ENCODE data around the gene ATG4D.
A peak's percentile ranks its signal among the peaks of the same experiment; 100 is the strongest.
"Not testable (repeated sequence)": the region's sequence is repeated elsewhere in the genome, so short reads cannot be mapped to it uniquely, and the experiment has no call there.

Gene ATG4D

GRCh38 chr19:10526887-10527286 lies 16.8 kb upstream of the ATG4D start:
- not testable (repeated sequence) for DNase-seq; ATAC-seq (replicated peaks); H3K9me3 Mint-ChIP-seq; H3K4me3 Mint-ChIP-seq; H3K27me3 Mint-ChIP-seq
- peak overlapping the region in 1 of 2 donors; percentile 41 for H3K27ac Mint-ChIP-seq
- H3K36me3 Mint-ChIP-seq (ENCODE audit: insufficient read depth) = peaks cover 21% of the 10 kb centered on the region
- peaks cover 19 to 20% of the 10 kb centered on the region in 2 donors for H3K4me1 Mint-ChIP-seq (ENCODE audit: low read depth in 2 of 2)

- H3K9me3 Mint-ChIP-seq = no peaks in the 10 kb centered on the region
- H3K27ac Mint-ChIP-seq = peak overlapping the region in 1 of 2 donors; percentile 26
- H3K36me3 Mint-ChIP-seq (ENCODE audit: insufficient read depth) = peaks cover 4% of the 10 kb centered on the region
- DNase-seq (no peak), ATAC-seq (replicated peaks) (no peak)
- H3K4me1 Mint-ChIP-seq (ENCODE audit: low read depth in 2 of 2) = no peaks in the 10 kb centered on the region
- H3K4me3 Mint-ChIP-seq = no peak overlapping the region
- H3K27me3 Mint-ChIP-seq = peaks cover 0 to 9% of the 10 kb centered on the region in 2 donors
These were observed 11.2 kb upstream of the ATG4D start for GRCh38 chr19:10532457-10532856.

GRCh38 chr19:10533646-10534386 lies 9.9 kb upstream of the ATG4D start:
- peaks cover 0 to 18% of the 10 kb centered on the region in 2 donors for H3K27me3 Mint-ChIP-seq
- no peaks in the 10 kb centered on the region for H3K4me1 Mint-ChIP-seq (ENCODE audit: low read depth in 2 of 2)
- peak overlapping the region in 1 of 2 donors; percentile 55 for H3K27ac Mint-ChIP-seq
- no peaks in the 10 kb centered on the region for H3K9me3 Mint-ChIP-seq
- H3K4me3 Mint-ChIP-seq = no peak overlapping the region
- ATAC-seq (replicated peaks) = no peak
- H3K36me3 Mint-ChIP-seq (ENCODE audit: insufficient read depth) = peaks cover 4% of the 10 kb centered on the region
- no peak for DNase-seq

- Mint-ChIP-seq H3K4me3 (no peak overlapping the region), H3K27me3 (peaks cover 6 to 30% of the 10 kb centered on the region in 2 donors)
- no peak for ATAC-seq (replicated peaks)
These were observed 8.1 kb upstream of the ATG4D start for GRCh38 chr19:10535613-10536012.

DNA sequence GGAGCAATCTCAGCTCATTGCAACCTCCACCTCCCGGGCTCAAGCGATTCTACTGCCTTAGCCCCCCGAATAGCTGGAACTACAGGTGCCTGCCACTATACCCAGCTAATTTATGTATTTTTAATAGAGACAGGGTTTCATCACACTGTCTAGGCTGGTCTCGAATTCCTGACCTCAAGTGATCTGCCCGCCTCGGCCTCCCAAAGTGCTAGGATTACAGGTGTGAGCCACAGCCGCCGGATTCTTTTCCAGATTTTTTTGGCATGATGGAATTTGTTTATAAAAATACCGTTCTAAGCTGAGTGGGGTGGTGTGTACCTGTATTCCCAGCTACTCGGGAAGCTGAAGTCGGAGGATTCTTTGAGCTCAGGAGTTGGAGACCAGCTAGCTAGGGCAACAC lies 6.0 kb upstream of the ATG4D start:
- H3K27ac Mint-ChIP-seq = no peak overlapping the region
- H3K4me1 Mint-ChIP-seq (ENCODE audit: low read depth in 2 of 2) = peaks cover 4 to 6% of the 10 kb centered on the region in 2 donors
- H3K27me3 Mint-ChIP-seq = peaks cover 6 to 32% of the 10 kb centered on the region in 2 donors

More at GRCh38 chr19:10535613-10536012, 8.1 kb upstream of the ATG4D start:
- Mint-ChIP-seq H3K4me1 (ENCODE audit: low read depth in 2 of 2) (peaks cover 0 to 1% of the 10 kb centered on the region in 2 donors), H3K9me3 (no peaks in the 10 kb centered on the region), H3K36me3 (ENCODE audit: insufficient read depth) (peaks cover 3% of the 10 kb centered on the region), H3K27ac (no peak overlapping the region)
- no peak for DNase-seq

GRCh38 chr19:10538204-10538983 lies 5.3 kb upstream of the ATG4D start:
- no peak for DNase-seq
- H3K27ac Mint-ChIP-seq = no peak overlapping the region
- peaks cover 8% of the 10 kb centered on the region for H3K36me3 Mint-ChIP-seq (ENCODE audit: insufficient read depth)
- H3K27me3 Mint-ChIP-seq = peaks cover 6 to 32% of the 10 kb centered on the region in 2 donors
- H3K4me3 Mint-ChIP-seq = no peak overlapping the region
- H3K9me3 Mint-ChIP-seq = no peaks in the 10 kb centered on the region
- no peak for ATAC-seq (replicated peaks)
- peaks cover 6 to 7% of the 10 kb centered on the region in 2 donors for H3K4me1 Mint-ChIP-seq (ENCODE audit: low read depth in 2 of 2)

More for the DNA sequence above, 6.0 kb upstream of the ATG4D start:
- H3K9me3 Mint-ChIP-seq = no peaks in the 10 kb centered on the region
- DNase-seq = no peak
- no peak overlapping the region for H3K4me3 Mint-ChIP-seq
- peaks cover 3% of the 10 kb centered on the region for H3K36me3 Mint-ChIP-seq (ENCODE audit: insufficient read depth)
- ATAC-seq (replicated peaks) = no peak

GRCh38 chr19:10539016-10539415 lies 4.7 kb upstream of the ATG4D start:
- not testable (repeated sequence) for ATAC-seq (replicated peaks); DNase-seq; H3K27ac Mint-ChIP-seq; H3K9me3 Mint-ChIP-seq; H3K4me3 Mint-ChIP-seq; H3K4me1 Mint-ChIP-seq (ENCODE audit: low read depth in 2 of 2)
- Mint-ChIP-seq H3K27me3 (peaks cover 6 to 32% of the 10 kb centered on the region in 2 donors), H3K36me3 (ENCODE audit: insufficient read depth) (peaks cover 11% of the 10 kb centered on the region)

GRCh38 chr19:10543059-10543419 lies 665 bp upstream of the ATG4D start:
- Mint-ChIP-seq H3K27me3 (peaks cover 6 to 21% of the 10 kb centered on the region in 2 donors), H3K27ac (peak overlapping the region in 1 of 2 donors; percentile 85), H3K36me3 (ENCODE audit: insufficient read depth) (peaks cover 31% of the 10 kb centered on the region), H3K9me3 (no peaks in the 10 kb centered on the region), H3K4me3 (peak overlapping the region; percentile 69 to 73), H3K4me1 (ENCODE audit: low read depth in 2 of 2) (peaks cover 17 to 19% of the 10 kb centered on the region in 2 donors)
- ATAC-seq (replicated peaks) (no peak), DNase-seq (no peak)

- Mint-ChIP-seq H3K9me3 (no peaks in the 10 kb centered on the region), H3K27me3 (peaks cover 6 to 11% of the 10 kb centered on the region in 2 donors), H3K27ac (peak overlapping the region; percentile 86 to 91), H3K4me3 (peak overlapping the region; percentile 90 to 91), H3K4me1 (ENCODE audit: low read depth in 2 of 2) (peaks cover 17 to 19% of the 10 kb centered on the region in 2 donors), H3K36me3 (ENCODE audit: insufficient read depth) (peaks cover 43% of the 10 kb centered on the region)
- ATAC-seq (replicated peaks) = no peak
- DNase-seq = no peak
These were observed 593 bp downstream of the ATG4D start for GRCh38 chr19:10544242-10544752.

DNA sequence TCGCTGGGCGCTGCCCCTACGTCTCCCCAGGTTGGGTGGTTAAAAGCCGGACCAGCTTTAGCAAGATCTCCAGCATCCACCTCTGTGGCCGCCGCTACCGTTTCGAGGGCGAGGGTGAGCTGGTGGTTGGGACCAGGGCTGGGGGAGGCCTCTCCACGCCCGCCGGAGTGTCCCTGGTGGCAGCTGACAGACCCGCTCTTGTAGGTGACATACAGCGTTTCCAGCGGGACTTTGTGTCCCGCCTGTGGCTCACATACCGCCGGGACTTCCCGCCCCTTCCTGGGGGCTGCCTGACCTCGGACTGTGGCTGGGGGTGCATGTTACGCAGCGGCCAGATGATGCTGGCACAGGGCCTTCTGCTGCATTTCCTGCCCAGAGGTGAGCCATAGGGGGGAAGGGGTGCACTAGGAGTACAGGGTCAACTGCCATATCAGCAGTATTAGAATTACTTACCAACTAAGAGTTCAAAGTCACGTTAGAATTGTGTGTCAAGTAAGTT lies 1.1 kb downstream of the ATG4D start:
- Mint-ChIP-seq H3K9me3 (no peaks in the 10 kb centered on the region), H3K27ac (peak overlapping the region; percentile 86 to 91), H3K27me3 (peaks cover 6 to 10% of the 10 kb centered on the region in 2 donors), H3K4me1 (ENCODE audit: low read depth in 2 of 2) (peaks cover 17 to 19% of the 10 kb centered on the region in 2 donors), H3K36me3 (ENCODE audit: insufficient read depth) (peaks cover 47% of the 10 kb centered on the region), H3K4me3 (peak overlapping the region; percentile 90 to 91)
- DNase-seq = no peak
- ATAC-seq (replicated peaks) = no peak

- H3K9me3 Mint-ChIP-seq = no peaks in the 10 kb centered on the region
- H3K36me3 Mint-ChIP-seq (ENCODE audit: insufficient read depth) = peaks cover 64% of the 10 kb centered on the region
- no peak overlapping the region for H3K4me3 Mint-ChIP-seq
- no peak for DNase-seq
- peak overlapping the region in 1 of 2 donors; percentile 72 for H3K27ac Mint-ChIP-seq
- ATAC-seq (replicated peaks) = no peak
- H3K4me1 Mint-ChIP-seq (ENCODE audit: low read depth in 2 of 2) = peaks cover 15 to 17% of the 10 kb centered on the region in 2 donors
- no peaks in the 10 kb centered on the region for H3K27me3 Mint-ChIP-seq
These were observed 3.1 kb downstream of the ATG4D start for GRCh38 chr19:10546817-10547216.

DNA sequence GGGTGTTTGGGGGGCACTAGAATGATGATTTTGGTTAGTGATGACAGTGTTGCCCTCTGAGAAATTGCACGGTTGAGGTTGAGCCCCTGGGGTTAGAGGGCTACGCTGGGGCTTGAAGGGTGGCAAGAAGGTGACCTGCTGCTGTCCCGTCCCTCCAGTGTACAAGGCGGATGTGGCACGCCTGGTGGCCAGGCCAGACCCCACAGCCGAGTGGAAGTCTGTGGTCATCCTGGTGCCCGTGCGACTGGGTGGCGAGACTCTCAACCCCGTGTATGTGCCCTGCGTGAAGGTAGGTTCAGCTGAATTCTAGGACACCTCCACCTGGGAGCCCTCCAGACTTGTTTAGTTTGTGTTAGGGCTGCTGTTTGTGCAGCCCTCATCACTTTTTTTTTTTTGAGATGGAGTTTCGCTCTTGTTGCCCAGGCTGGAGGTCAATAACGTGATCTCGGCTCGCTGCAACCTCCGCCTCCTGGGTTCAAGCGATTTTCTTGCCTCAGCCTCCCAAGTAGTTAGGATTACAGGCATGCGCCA lies 5.1 kb downstream of the ATG4D start:
- Mint-ChIP-seq H3K27ac (peak overlapping the region in 1 of 2 donors; percentile 94), H3K4me1 (ENCODE audit: low read depth in 2 of 2) (peaks cover 32% of the 10 kb centered on the region in 2 donors), H3K9me3 (no peaks in the 10 kb centered on the region), H3K36me3 (ENCODE audit: insufficient read depth) (peaks cover 77% of the 10 kb centered on the region), H3K4me3 (no peak overlapping the region), H3K27me3 (no peaks in the 10 kb centered on the region)
- DNase-seq (no peak), ATAC-seq (replicated peaks) (no peak)

GRCh38 chr19:10549733-10550132 lies 6.0 kb downstream of the ATG4D start:
- Mint-ChIP-seq H3K27ac (peak overlapping the region in 1 of 2 donors; percentile 94), H3K4me1 (ENCODE audit: low read depth in 2 of 2) (peaks cover 36 to 39% of the 10 kb centered on the region in 2 donors), H3K4me3 (no peak overlapping the region), H3K27me3 (no peaks in the 10 kb centered on the region), H3K36me3 (ENCODE audit: insufficient read depth) (peaks cover 82% of the 10 kb centered on the region), H3K9me3 (no peaks in the 10 kb centered on the region)
- ATAC-seq (replicated peaks) (no peak), DNase-seq (no peak)
